ENCODE results near the gene MYO7A. TPM values are rescaled to one million over a fixed set of nuclear protein-coding genes. Genes with fewer than 3 reads are reported as not detected.

Gene MYO7A
- total and polyA plus RNA-seq, 2 donors (not counting 3 experiments of a cell fraction or from before 2014, with no cell fraction given), result 1.3 to 3.6 TPM

GRCh38 chr11:77183431-77183984 is 55.5 kb downstream of the MYO7A start:
- dilution Hi-C loops (cut with MboI; ENCODE audit: extremely low pct_ligation_motif_present, low sequenced_read_pairs), result no loop called here
- Histone ChIP-seq H3K4me2 (ENCODE audit: insufficient read depth, low read length) (no peak overlapping the region), H3K9me1 (replicated peaks; ENCODE audit: control insufficient read depth, extremely low read depth, insufficient read depth, low read length) (no peaks in the 10 kb centered on the region), H3K4me1 (ENCODE audit: control insufficient read depth, extremely low read depth, insufficient read depth, low read length) (no peaks in the 10 kb centered on the region), H3K36me3 (ENCODE audit: control insufficient read depth in 2 of 2, extremely low read depth in 1 of 2, insufficient read depth in 2 of 2, low read length in 2 of 2) (no peaks in the 10 kb centered on the region), H3K27ac (ENCODE audit: insufficient read depth, low read depth, low read length) (no peak overlapping the region), H3K79me2 (ENCODE audit: control insufficient read depth, insufficient read depth, low read length) (no peaks in the 10 kb centered on the region), H3K9ac (replicated peaks; ENCODE audit: extremely low read depth, insufficient read depth, low read length) (no peak overlapping the region), H3K4me3 (replicated peaks in 1 of 3; ENCODE audit: insufficient read depth in 1 of 3, low read depth in 1 of 3, low read length in 3 of 3) (no peak overlapping the region), H3K9me3 (replicated peaks; ENCODE audit: control insufficient read depth, insufficient read depth, low read length) (no peaks in the 10 kb centered on the region), H2AFZ (ENCODE audit: low read depth, low read length) (no peak overlapping the region), H4K20me1 (replicated peaks; ENCODE audit: control insufficient read depth, extremely low read depth, insufficient read depth, low read length) (no peaks in the 10 kb centered on the region), H3K27me3 (ENCODE audit: control insufficient read depth in 2 of 2, insufficient read depth in 2 of 2, low read length in 2 of 2) (no peaks in the 10 kb centered on the region)
- BruUV-seq (replicated peaks), result no TSS peak
- ChIA-PET CTCF (interaction anchor here (1.2 to 2.8 kb wide), 3 partner anchors 12 to 56 kb away, joined by 3 to 22 read pairs (median 5); partner anchors contain the start of gene MYO7A), POLR2A (no interaction called here)
- TF ChIP-seq, protein P1, sequence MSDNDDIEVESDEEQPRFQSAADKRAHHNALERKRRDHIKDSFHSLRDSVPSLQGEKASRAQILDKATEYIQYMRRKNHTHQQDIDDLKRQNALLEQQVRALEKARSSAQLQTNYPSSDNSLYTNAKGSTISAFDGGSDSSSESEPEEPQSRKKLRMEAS (IDR thresholded peaks at IDR 0.05; ENCODE audit: insufficient read depth, insufficient read length), result no peak
- TF ChIP-seq CTCF (IDR thresholded peaks at IDR 0.05; ENCODE audit: extremely low read depth in 1 of 2, insufficient read depth in 1 of 2, low read depth in 1 of 2, low read length in 2 of 2), result no peak
- no peak for TF ChIP-seq POLR2AphosphoS5 (IDR thresholded peaks at IDR 0.05; ENCODE audit: insufficient read depth, low read depth, low read length)
- TF ChIP-seq JUN (IDR thresholded peaks at IDR 0.05; ENCODE audit: borderline replicate concordance, insufficient read depth, insufficient read length, low read depth), result no peak
- TF ChIP-seq EZH2 (IDR thresholded peaks at IDR 0.05; ENCODE audit: borderline replicate concordance, low read depth, low read length, severe bottlenecking), result no peak
- no peak for TF ChIP-seq FOS (IDR thresholded peaks at IDR 0.05; ENCODE audit: borderline replicate concordance, insufficient read depth, low read length)
- no peak for TF ChIP-seq MYC (IDR thresholded peaks at IDR 0.05; ENCODE audit: low read depth, low read length)
- no peak for TF ChIP-seq GATA2 (IDR thresholded peaks at IDR 0.05; ENCODE audit: insufficient read depth, insufficient read length, low read depth, low read length)
- TF ChIP-seq POLR2A (IDR thresholded peaks at IDR 0.05; ENCODE audit: low read depth, low read length), result no peak
- DNase-seq (ENCODE audit: low read depth, low spot score) (no peak), FAIRE-seq (no peak)
- intact Hi-C loops (cut with micrococcal nuclease), result no loop called here

Measured in endothelial cell of umbilical vein (primary cell).